GM13976 (cell line): Measurements from ENCODE around the gene MCCD1.

ENCODE experiments used
- DNase-seq: peaks from one replicate; pipeline ENCODE4 v3.0.0; 2012; ENCODE audit warnings: low spot score
- CTCF ChIP-seq: IDR thresholded peaks from 2 replicates; pipeline ENCODE4 v1.5.1; 2012; ENCODE audit warnings: borderline replicate concordance, mild to moderate bottlenecking; ENCODE audit not compliant: insufficient read depth; ENCODE audit errors: extremely low read depth, missing control alignments, control extremely low read depth
- in situ Hi-C: fragments of 300-500 bp; cut with MboI; formaldehyde crosslinking; loops from one replicate; pipeline ENCODE4 v1.12.0; 2022; ENCODE audit warnings: low sequenced_read_pairs, mixed read lengths, inconsistent platforms; ENCODE audit not compliant: unreplicated experiment

The MCCD1 gene

GRCh38 chr6:31578184-31579118 is 49.7 kb downstream of the MCCD1 start:
- in situ Hi-C loops = no loop called here
- DNase-seq = no peak
- no peak for TF ChIP-seq CTCF

- in situ Hi-C loops = no loop called here
- no peak for DNase-seq
- TF ChIP-seq CTCF = no peak
These were observed 50.4 kb downstream of the MCCD1 start for GRCh38 chr6:31579119-31579505.
